ENCODE results near the gene SVOP. TPM values are rescaled to one million over a fixed set of nuclear protein-coding genes. Genes with fewer than 3 reads are reported as not detected.
"Not testable (repeated sequence)": the region's sequence is repeated elsewhere in the genome, so short reads cannot be mapped to it uniquely, and the experiment has no call there.

SVOP gene
- total and polyA plus RNA-seq, 4 donors, result 8.7 to 33.5 (median 29.5) TPM

- H3K27ac ChIP-seq (ENCODE audit: low read depth, low read length), result no peak overlapping the region
- DNase-seq (ENCODE audit: low read depth in 4 of 6, low spot score in 6 of 6), result no peak
- H3K4me3 ChIP-seq (ENCODE audit: low read depth, low read length), result no peak overlapping the region
- 25% methylated on average over 2 of the region's 2 CpGs for WGBS (ENCODE audit: insufficient coverage)
- H3K36me3 ChIP-seq (ENCODE audit: control insufficient read depth, insufficient read depth, low read length), result no peaks in the 10 kb centered on the region
- no peaks in the 10 kb centered on the region for H3K27me3 ChIP-seq (ENCODE audit: control insufficient read depth, insufficient read depth, low read length)
- no peaks in the 10 kb centered on the region for H3K4me1 ChIP-seq (ENCODE audit: control insufficient read depth, insufficient read depth, low read length)
- no peaks in the 10 kb centered on the region for H3K9me3 ChIP-seq (ENCODE audit: control insufficient read depth, insufficient read depth, low read length)
Measured at GRCh38 chr12:109010259-109010658, 10.6 kb downstream of the SVOP start.

- Histone ChIP-seq H3K27ac (ENCODE audit: low read depth, low read length) (no peak overlapping the region), H3K9me3 (ENCODE audit: control insufficient read depth, insufficient read depth, low read length) (no peaks in the 10 kb centered on the region), H3K4me1 (ENCODE audit: control insufficient read depth, insufficient read depth, low read length) (no peaks in the 10 kb centered on the region), H3K4me3 (ENCODE audit: low read depth, low read length) (no peak overlapping the region), H3K27me3 (ENCODE audit: control insufficient read depth, insufficient read depth, low read length) (no peaks in the 10 kb centered on the region), H3K36me3 (ENCODE audit: control insufficient read depth, insufficient read depth, low read length) (no peaks in the 10 kb centered on the region)
- no peak for DNase-seq (ENCODE audit: low read depth in 4 of 6, low spot score in 6 of 6)
- no CpG with 5 or more reads among the region's 1 CpG for WGBS (ENCODE audit: insufficient coverage)
Measured at GRCh38 chr12:109009766-109010165, 11.1 kb downstream of the SVOP start.

GRCh38 chr12:109004017-109004416 is 16.9 kb downstream of the SVOP start:
- Histone ChIP-seq H3K4me3 (ENCODE audit: low read depth, low read length) (no peak overlapping the region), H3K27me3 (ENCODE audit: control insufficient read depth, insufficient read depth, low read length) (no peaks in the 10 kb centered on the region), H3K27ac (ENCODE audit: low read depth, low read length) (no peak overlapping the region), H3K4me1 (ENCODE audit: control insufficient read depth, insufficient read depth, low read length) (no peaks in the 10 kb centered on the region), H3K36me3 (ENCODE audit: control insufficient read depth, insufficient read depth, low read length) (no peaks in the 10 kb centered on the region), H3K9me3 (ENCODE audit: control insufficient read depth, insufficient read depth, low read length) (no peaks in the 10 kb centered on the region)
- no CpG with 5 or more reads among the region's 3 CpGs for WGBS (ENCODE audit: insufficient coverage)
- peak in 1 of 6 donors; percentile 73 for DNase-seq (ENCODE audit: low read depth in 4 of 6, low spot score in 6 of 6)

- no peaks in the 10 kb centered on the region for H3K9me3 ChIP-seq (ENCODE audit: control insufficient read depth, insufficient read depth, low read length)
- no peak for DNase-seq (ENCODE audit: low read depth in 4 of 6, low spot score in 6 of 6)
- no peaks in the 10 kb centered on the region for H3K27me3 ChIP-seq (ENCODE audit: control insufficient read depth, insufficient read depth, low read length)
- WGBS (ENCODE audit: insufficient coverage), result 100% methylated on average over 4 of the region's 6 CpGs
- no peaks in the 10 kb centered on the region for H3K36me3 ChIP-seq (ENCODE audit: control insufficient read depth, insufficient read depth, low read length)
- H3K27ac ChIP-seq (ENCODE audit: low read depth, low read length), result no peak overlapping the region
- no peak overlapping the region for H3K4me3 ChIP-seq (ENCODE audit: low read depth, low read length)
- no peaks in the 10 kb centered on the region for H3K4me1 ChIP-seq (ENCODE audit: control insufficient read depth, insufficient read depth, low read length)
Measured at GRCh38 chr12:108996320-108996719, 24.5 kb downstream of the SVOP start.

GRCh38 chr12:108995370-108995992 is 25.4 kb downstream of the SVOP start:
- no peaks in the 10 kb centered on the region for H3K36me3 ChIP-seq (ENCODE audit: control insufficient read depth, insufficient read depth, low read length)
- H3K27me3 ChIP-seq (ENCODE audit: control insufficient read depth, insufficient read depth, low read length), result no peaks in the 10 kb centered on the region
- H3K27ac ChIP-seq (ENCODE audit: low read depth, low read length), result no peak overlapping the region
- H3K4me3 ChIP-seq (ENCODE audit: low read depth, low read length), result no peak overlapping the region
- no peaks in the 10 kb centered on the region for H3K4me1 ChIP-seq (ENCODE audit: control insufficient read depth, insufficient read depth, low read length)
- H3K9me3 ChIP-seq (ENCODE audit: control insufficient read depth, insufficient read depth, low read length), result no peaks in the 10 kb centered on the region
- no peak for DNase-seq (ENCODE audit: low read depth in 4 of 6, low spot score in 6 of 6)
- whole genome bisulfite sequencing (ENCODE audit: insufficient coverage), result no CpG with 5 or more reads among the region's 6 CpGs

- WGBS (ENCODE audit: insufficient coverage), result no CpG with 5 or more reads among the region's 5 CpGs
- H3K27me3 ChIP-seq (ENCODE audit: control insufficient read depth, insufficient read depth, low read length); DNase-seq (ENCODE audit: low read depth in 4 of 6, low spot score in 6 of 6): not testable (repeated sequence)
Measured at GRCh38 chr12:108990103-108990502, 30.8 kb downstream of the SVOP start.

GRCh38 chr12:108989376-108989775 is 31.5 kb downstream of the SVOP start:
- WGBS (ENCODE audit: insufficient coverage), result 87% methylated on average over 2 of the region's 5 CpGs
- Histone ChIP-seq H3K36me3 (ENCODE audit: control insufficient read depth, insufficient read depth, low read length) (no peaks in the 10 kb centered on the region), H3K4me3 (ENCODE audit: low read depth, low read length) (no peak overlapping the region), H3K27ac (ENCODE audit: low read depth, low read length) (no peak overlapping the region), H3K4me1 (ENCODE audit: control insufficient read depth, insufficient read depth, low read length) (no peaks in the 10 kb centered on the region), H3K27me3 (ENCODE audit: control insufficient read depth, insufficient read depth, low read length) (no peaks in the 10 kb centered on the region), H3K9me3 (ENCODE audit: control insufficient read depth, insufficient read depth, low read length) (no peaks in the 10 kb centered on the region)
- no peak for DNase-seq (ENCODE audit: low read depth in 4 of 6, low spot score in 6 of 6)

More at GRCh38 chr12:108990103-108990502, 30.8 kb downstream of the SVOP start:
- H3K27ac ChIP-seq (ENCODE audit: low read depth, low read length); H3K4me3 ChIP-seq (ENCODE audit: low read depth, low read length); H3K4me1 ChIP-seq (ENCODE audit: control insufficient read depth, insufficient read depth, low read length); H3K36me3 ChIP-seq (ENCODE audit: control insufficient read depth, insufficient read depth, low read length); H3K9me3 ChIP-seq (ENCODE audit: control insufficient read depth, insufficient read depth, low read length): not testable (repeated sequence)

- Histone ChIP-seq H3K4me1 (ENCODE audit: control insufficient read depth, insufficient read depth, low read length) (no peaks in the 10 kb centered on the region), H3K9me3 (ENCODE audit: control insufficient read depth, insufficient read depth, low read length) (no peaks in the 10 kb centered on the region)
- no peak for DNase-seq (ENCODE audit: low read depth in 4 of 6, low spot score in 6 of 6)
Measured at GRCh38 chr12:108985750-108986149, 35.1 kb downstream of the SVOP start.

GRCh38 chr12:108983227-108983626 is 37.6 kb downstream of the SVOP start:
- no peak overlapping the region for H3K27ac ChIP-seq (ENCODE audit: low read depth, low read length)
- H3K27me3 ChIP-seq (ENCODE audit: control insufficient read depth, insufficient read depth, low read length), result no peaks in the 10 kb centered on the region
- H3K4me1 ChIP-seq (ENCODE audit: control insufficient read depth, insufficient read depth, low read length), result no peaks in the 10 kb centered on the region
- 89% methylated on average over 1 of the region's 1 CpG for WGBS (ENCODE audit: insufficient coverage)
- H3K4me3 ChIP-seq (ENCODE audit: low read depth, low read length), result no peak overlapping the region
- no peaks in the 10 kb centered on the region for H3K9me3 ChIP-seq (ENCODE audit: control insufficient read depth, insufficient read depth, low read length)
- no peak for DNase-seq (ENCODE audit: low read depth in 4 of 6, low spot score in 6 of 6)
- peaks cover 4% of the 10 kb centered on the region for H3K36me3 ChIP-seq (ENCODE audit: control insufficient read depth, insufficient read depth, low read length)

More at GRCh38 chr12:108985750-108986149, 35.1 kb downstream of the SVOP start:
- no peak overlapping the region for H3K27ac ChIP-seq (ENCODE audit: low read depth, low read length)
- no peak overlapping the region for H3K4me3 ChIP-seq (ENCODE audit: low read depth, low read length)
- H3K36me3 ChIP-seq (ENCODE audit: control insufficient read depth, insufficient read depth, low read length), result peaks cover 4% of the 10 kb centered on the region
- no peaks in the 10 kb centered on the region for H3K27me3 ChIP-seq (ENCODE audit: control insufficient read depth, insufficient read depth, low read length)
- WGBS (ENCODE audit: insufficient coverage), result no CpG with 5 or more reads among the region's 2 CpGs

- no peaks in the 10 kb centered on the region for H3K9me3 ChIP-seq (ENCODE audit: control insufficient read depth, insufficient read depth, low read length)
- peaks cover 4% of the 10 kb centered on the region for H3K36me3 ChIP-seq (ENCODE audit: control insufficient read depth, insufficient read depth, low read length)
- H3K27ac ChIP-seq (ENCODE audit: low read depth, low read length), result no peak overlapping the region
Measured at GRCh38 chr12:108982621-108983219, 38.1 kb downstream of the SVOP start.

More at GRCh38 chr12:108982621-108983219, 38.1 kb downstream of the SVOP start:
- Histone ChIP-seq H3K4me3 (ENCODE audit: low read depth, low read length) (no peak overlapping the region), H3K4me1 (ENCODE audit: control insufficient read depth, insufficient read depth, low read length) (no peaks in the 10 kb centered on the region), H3K27me3 (ENCODE audit: control insufficient read depth, insufficient read depth, low read length) (no peaks in the 10 kb centered on the region)
- no peak for DNase-seq (ENCODE audit: low read depth in 4 of 6, low spot score in 6 of 6)
